Esophagus squamous epithelium (tissue), 5 donors: ENCODE data around the gene KLHL2. TPM values are rescaled to one million over a fixed set of nuclear protein-coding genes. Genes with fewer than 3 reads are reported as not detected.
"Not testable (repeated sequence)": the region's sequence is repeated elsewhere in the genome, so short reads cannot be mapped to it uniquely, and the experiment has no call there.

Experiments used
- DNase-seq: peaks from one replicate; lab custom pipeline; 2025; lab: John Stamatoyannopoulos, UW
- H3K27ac ChIP-seq, 4 donors: fragments of 200-600 bp; sonication (generic); one replicate each; pipeline ENCODE4 v1.5.1; 2016 to 2019; ENCODE audit warnings: mild to moderate bottlenecking in 1 of 4
- H3K27me3 ChIP-seq, 4 donors: fragments of 200-600 bp; sonication (generic); 1 replicate in 3 of 4; 2 replicates in 1 of 4; pipeline versions ENCODE4 v1.5.1 to v1.6.0; 2017 to 2021; ENCODE audit warnings: antibody characterized with exemption in 1 of 4
- H3K36me3 ChIP-seq, 3 donors: fragments of 200-600 bp; sonication (generic); one replicate each; pipeline ENCODE4 v1.5.1; 2016 to 2019
- H3K4me1 ChIP-seq, 3 donors: fragments of 200-600 bp; sonication (generic); one replicate each; pipeline ENCODE4 v1.5.1; 2017 to 2019
- H3K4me3 ChIP-seq, 4 donors: fragments of 200-600 bp; sonication (generic); 1 replicate in 3 of 4; 2 replicates in 1 of 4; pipeline ENCODE4 v1.5.1; 2016 to 2019; ENCODE audit warnings: mild to moderate bottlenecking in 2 of 4, moderate library complexity in 1 of 4
- H3K9me3 ChIP-seq, 3 donors: fragments of 200-600 bp; sonication (generic); one replicate each; pipeline ENCODE4 v1.5.1; 2016 to 2019
- WGBS, 2 donors: methylation state at CpG; one replicate each; pipeline ENCODE4 v1.1.5; 2018; 5-methylcytosine and 5-hydroxymethylcytosine counted together
- intact Hi-C: fragments of 100-400 bp; cut with DNase I; formaldehyde crosslinking; loops from one replicate; pipeline ENCODE4 v1.15.0; 2022
- total RNA-seq, 4 donors: library from RNA; depleted of rRNA; stranded (reverse); fragments of >200 nt; gene quantifications; one replicate each; pipeline ENCODE4 v1.1.0, GENCODE V29; 2016
- TF ChIP-seq, protein P1 (sequence below), 6 experiments: fragments of 450-650 bp in 4 of 6; fragments of 200-600 bp in 2 of 6; sonication (generic) in 2 of 6; IDR thresholded peaks; one replicate each; pipeline ENCODE4 v1.5.1; 2016 to 2019; ENCODE audit warnings: antibody characterized with exemption in 6 of 6, mild to moderate bottlenecking in 4 of 6, moderate library complexity in 4 of 6
- donor health status: DM: yes; HTN: yes; CAD: no.

KLHL2 gene
- total RNA-seq, 4 donors from 2014 or later = 25.6 to 44.3 (median 30.8) TPM

DNA sequence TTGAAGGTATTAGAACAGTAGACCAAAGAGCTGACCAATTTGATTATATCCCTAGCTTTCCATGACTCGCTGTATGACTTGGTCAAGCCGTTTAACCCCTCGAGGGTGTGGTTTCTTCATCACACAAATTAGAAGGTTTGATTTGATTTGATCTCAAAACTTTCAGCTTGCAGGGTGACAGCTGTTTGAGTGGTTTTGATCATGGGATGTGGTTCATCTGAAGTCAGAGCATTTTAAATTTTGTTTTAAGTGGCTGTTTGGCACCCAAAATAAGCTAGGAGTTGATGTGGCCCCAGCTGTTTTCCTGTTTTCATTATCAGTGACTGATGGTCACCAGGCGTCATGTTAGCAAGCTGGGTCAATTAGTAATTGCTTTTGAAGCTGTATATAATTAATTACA lies 52.4 kb downstream of the KLHL2 start:
- H3K4me3 ChIP-seq, DNase-seq, H3K27ac ChIP-seq, H3K9me3 ChIP-seq, H3K27me3 ChIP-seq, intact Hi-C loops: not testable (repeated sequence)
- WGBS, 2 donors = 63 to 66% methylated on average over 4 of the region's 4 CpGs
- Histone ChIP-seq H3K36me3 (peaks cover 0 to 15% (median 0%) of the 10 kb centered on the region in 3 donors), H3K4me1 (peaks cover 12 to 17% (median 12%) of the 10 kb centered on the region in 3 donors)

DNA sequence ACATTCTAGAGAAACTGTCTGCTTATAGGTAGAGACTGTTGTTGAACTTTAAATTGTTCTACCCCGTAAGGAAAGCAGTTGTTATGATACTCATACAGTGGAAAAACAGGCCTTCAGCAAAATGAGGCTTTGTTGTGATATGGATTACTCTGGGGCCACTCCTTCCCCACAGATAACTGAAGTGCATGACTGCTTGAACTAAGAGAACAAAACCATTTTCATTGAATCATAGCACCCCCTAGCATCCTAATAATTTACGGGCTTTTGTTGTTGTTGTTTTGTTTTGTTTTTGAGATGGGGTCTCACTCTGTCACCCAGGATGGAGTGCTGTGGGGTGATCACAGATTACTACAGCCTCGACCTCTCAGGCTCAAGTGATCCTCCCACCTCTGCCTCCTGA lies 54.9 kb downstream of the KLHL2 start:
- DNase-seq, H3K4me1 ChIP-seq, H3K27ac ChIP-seq, H3K4me3 ChIP-seq, H3K27me3 ChIP-seq, H3K9me3 ChIP-seq, intact Hi-C loops: not testable (repeated sequence)
- WGBS, 2 donors = 71 to 72% methylated on average over 3 of the region's 3 CpGs
- TF ChIP-seq, protein P1, sequence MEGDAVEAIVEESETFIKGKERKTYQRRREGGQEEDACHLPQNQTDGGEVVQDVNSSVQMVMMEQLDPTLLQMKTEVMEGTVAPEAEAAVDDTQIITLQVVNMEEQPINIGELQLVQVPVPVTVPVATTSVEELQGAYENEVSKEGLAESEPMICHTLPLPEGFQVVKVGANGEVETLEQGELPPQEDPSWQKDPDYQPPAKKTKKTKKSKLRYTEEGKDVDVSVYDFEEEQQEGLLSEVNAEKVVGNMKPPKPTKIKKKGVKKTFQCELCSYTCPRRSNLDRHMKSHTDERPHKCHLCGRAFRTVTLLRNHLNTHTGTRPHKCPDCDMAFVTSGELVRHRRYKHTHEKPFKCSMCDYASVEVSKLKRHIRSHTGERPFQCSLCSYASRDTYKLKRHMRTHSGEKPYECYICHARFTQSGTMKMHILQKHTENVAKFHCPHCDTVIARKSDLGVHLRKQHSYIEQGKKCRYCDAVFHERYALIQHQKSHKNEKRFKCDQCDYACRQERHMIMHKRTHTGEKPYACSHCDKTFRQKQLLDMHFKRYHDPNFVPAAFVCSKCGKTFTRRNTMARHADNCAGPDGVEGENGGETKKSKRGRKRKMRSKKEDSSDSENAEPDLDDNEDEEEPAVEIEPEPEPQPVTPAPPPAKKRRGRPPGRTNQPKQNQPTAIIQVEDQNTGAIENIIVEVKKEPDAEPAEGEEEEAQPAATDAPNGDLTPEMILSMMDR (IDR thresholded peaks at IDR 0.05) = peak in 1 of 6 experiments; percentile 17
- peaks cover 0 to 30% (median 0%) of the 10 kb centered on the region in 3 donors for H3K36me3 ChIP-seq

GRCh38 chr4:165263466-165263865 lies 56.1 kb downstream of the KLHL2 start:
- intact Hi-C loops, DNase-seq: not testable (repeated sequence)
- 81% methylated on average over 3 of the region's 3 CpGs for WGBS, 2 donors

GRCh38 chr4:165269931-165270330 lies 62.6 kb downstream of the KLHL2 start:
- intact Hi-C loops, H3K9me3 ChIP-seq, H3K27ac ChIP-seq, DNase-seq, H3K4me3 ChIP-seq, H3K4me1 ChIP-seq, H3K27me3 ChIP-seq: not testable (repeated sequence)
- peaks cover 0 to 31% (median 0%) of the 10 kb centered on the region in 3 donors for H3K36me3 ChIP-seq
- 81 to 93% methylated on average over 7 of the region's 7 CpGs for WGBS, 2 donors

More at GRCh38 chr4:165263466-165263865, 56.1 kb downstream of the KLHL2 start:
- H3K36me3 ChIP-seq = peaks cover 0 to 30% (median 0%) of the 10 kb centered on the region in 3 donors
- H3K27ac ChIP-seq, H3K4me1 ChIP-seq, H3K4me3 ChIP-seq, H3K9me3 ChIP-seq, H3K27me3 ChIP-seq: not testable (repeated sequence)

DNA sequence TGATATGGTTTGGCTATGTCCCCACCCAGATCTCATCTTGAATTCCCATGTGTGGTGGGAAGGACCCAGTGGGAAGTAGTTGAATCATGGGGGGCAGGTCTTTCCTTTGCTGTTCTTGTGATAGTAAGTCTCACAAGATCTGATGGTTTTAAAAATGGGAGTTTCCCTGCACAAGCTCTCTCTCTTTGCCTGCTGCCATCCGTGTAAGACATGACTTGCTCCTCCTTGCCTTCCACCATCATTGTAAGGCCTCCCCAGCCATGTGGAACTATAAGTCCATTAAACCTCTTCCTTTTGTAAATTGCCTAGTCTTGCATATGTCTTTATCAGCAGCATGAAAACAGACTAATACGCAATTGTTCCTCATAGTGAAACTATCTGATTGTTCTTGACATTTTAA lies 66.1 kb downstream of the KLHL2 start:
- 50 to 86% methylated on average over 2 of the region's 2 CpGs for WGBS, 2 donors

DNA sequence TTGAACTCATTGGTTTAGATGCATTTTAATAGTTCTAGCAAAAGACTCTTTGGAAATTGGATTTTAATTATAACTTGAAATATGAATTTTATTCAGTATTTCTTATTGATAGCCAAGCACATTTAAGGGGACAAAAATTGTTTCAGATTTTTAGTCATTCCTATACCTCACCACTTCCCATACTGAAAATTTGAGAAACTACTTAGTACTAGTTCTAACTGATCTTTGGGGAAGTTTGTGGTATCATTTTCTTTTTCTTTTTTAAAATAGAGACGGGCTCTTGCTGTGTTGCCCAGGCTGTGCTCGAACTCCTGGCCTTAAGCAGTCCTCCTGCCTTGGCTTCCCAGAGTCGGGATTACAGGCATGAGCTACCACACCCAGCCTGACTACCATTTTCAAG lies 68.0 kb downstream of the KLHL2 start:
- H3K27ac ChIP-seq, DNase-seq, H3K4me3 ChIP-seq, H3K27me3 ChIP-seq, intact Hi-C loops, H3K9me3 ChIP-seq, H3K4me1 ChIP-seq: not testable (repeated sequence)
- 92% methylated on average over 3 of the region's 3 CpGs; no CpG with 5 or more reads in 1 of the 2 donors for WGBS, 2 donors
- peaks cover 0 to 33% (median 0%) of the 10 kb centered on the region in 3 donors for H3K36me3 ChIP-seq

More for the DNA sequence above, 66.1 kb downstream of the KLHL2 start:
- H3K36me3 ChIP-seq = peaks cover 0 to 31% (median 0%) of the 10 kb centered on the region in 3 donors
- intact Hi-C loops, H3K27ac ChIP-seq, H3K27me3 ChIP-seq, DNase-seq, H3K9me3 ChIP-seq, H3K4me3 ChIP-seq, H3K4me1 ChIP-seq: not testable (repeated sequence)

DNA sequence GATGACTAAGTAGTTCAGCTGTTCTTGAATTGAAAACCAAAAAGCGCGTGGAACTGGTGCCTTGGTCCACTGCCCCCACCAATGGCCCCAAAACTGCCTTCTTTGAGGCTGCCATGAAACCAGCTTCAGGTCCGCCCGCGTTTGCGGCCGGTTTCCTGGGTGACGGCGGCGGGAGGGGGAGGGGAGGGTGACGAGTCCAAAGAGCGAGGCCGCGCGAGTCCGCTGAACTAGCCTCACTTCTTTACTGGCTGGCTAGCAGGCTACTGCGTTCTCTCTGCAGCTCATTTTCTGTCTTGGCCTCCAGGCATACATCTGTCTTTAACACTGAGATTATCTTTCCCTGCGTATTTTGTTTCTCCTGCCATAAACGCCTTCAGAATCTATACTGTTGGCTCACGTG lies 72.2 kb downstream of the KLHL2 start:
- H3K27ac ChIP-seq, H3K9me3 ChIP-seq, H3K4me1 ChIP-seq, intact Hi-C loops, H3K27me3 ChIP-seq, DNase-seq, H3K4me3 ChIP-seq: not testable (repeated sequence)
- 92 to 96% methylated on average over 11 to 18 of the region's 20 CpGs for WGBS, 2 donors
- H3K36me3 ChIP-seq = peaks cover 0 to 33% (median 0%) of the 10 kb centered on the region in 3 donors

DNA sequence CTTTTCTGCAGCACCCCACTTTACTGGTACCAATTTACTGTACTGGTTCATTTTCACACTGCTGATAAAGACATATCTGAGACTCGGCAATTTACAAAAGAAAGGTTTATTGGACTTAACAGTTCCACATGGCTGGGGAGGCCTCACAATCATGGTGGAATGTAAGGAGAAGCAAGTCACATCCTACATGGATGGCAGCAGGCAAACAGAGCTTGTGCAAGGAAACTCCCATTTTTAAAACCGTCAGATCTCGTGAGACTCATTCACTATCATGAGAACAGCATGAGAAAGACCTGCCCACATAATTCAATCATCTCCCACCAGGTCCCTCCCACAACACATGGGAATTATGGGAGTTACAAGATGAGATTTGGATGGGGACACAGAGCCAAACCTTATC lies 77.3 kb downstream of the KLHL2 start:
- H3K4me3 ChIP-seq, H3K27ac ChIP-seq, H3K27me3 ChIP-seq, H3K9me3 ChIP-seq, DNase-seq, intact Hi-C loops, H3K4me1 ChIP-seq: not testable (repeated sequence)
- WGBS, 2 donors = 98 to 100% methylated on average over 3 of the region's 3 CpGs
- peaks cover 0 to 22% (median 0%) of the 10 kb centered on the region in 3 donors for H3K36me3 ChIP-seq

DNA sequence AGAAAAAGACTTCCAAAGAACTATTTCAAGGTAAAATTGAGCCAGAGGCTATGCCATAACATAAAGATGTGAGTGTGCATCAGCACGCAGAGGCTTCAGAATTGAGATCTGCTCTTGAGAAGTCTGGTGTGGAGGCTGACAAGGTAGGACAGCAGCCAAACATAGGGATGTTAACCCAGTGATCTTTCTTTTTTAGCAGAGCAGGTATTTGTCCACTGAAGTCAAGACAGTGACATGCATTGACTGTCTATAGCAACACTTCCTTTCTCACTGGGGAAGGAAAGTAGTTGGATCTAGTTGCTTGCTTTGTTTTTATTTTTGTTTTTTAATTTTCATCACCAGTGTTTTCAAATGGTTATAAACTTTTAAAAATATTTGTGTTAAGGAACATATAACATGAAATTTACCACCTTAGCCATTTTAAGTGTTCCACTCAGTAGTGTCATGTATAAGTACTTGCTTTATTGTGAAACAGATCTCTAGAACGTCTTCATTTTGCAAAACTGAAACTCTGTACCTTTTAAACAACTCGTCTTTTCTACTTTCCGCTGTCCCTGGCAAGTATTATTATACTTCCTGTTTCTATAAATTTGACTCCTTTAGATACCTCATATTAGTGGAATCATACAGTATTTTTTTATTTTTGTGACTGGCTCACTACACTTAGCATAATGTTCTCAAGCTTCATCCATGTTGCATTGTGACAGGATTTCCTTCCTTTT lies 79.4 kb downstream of the KLHL2 start:
- WGBS, 2 donors = 70 to 74% methylated on average over 4 of the region's 4 CpGs
- H3K4me1 ChIP-seq, H3K4me3 ChIP-seq, intact Hi-C loops, H3K27me3 ChIP-seq, DNase-seq, H3K27ac ChIP-seq, H3K9me3 ChIP-seq: not testable (repeated sequence)
- H3K36me3 ChIP-seq = peaks cover 0 to 22% (median 0%) of the 10 kb centered on the region in 3 donors
